Activated CD8-positive, alpha-beta memory T cell treated with anti-CD3 and anti-CD28 coated beads for 4 hours (primary cell): ENCODE measurements around the gene KLF12.

ENCODE experiments used
- DNase-seq, 2 donors: peaks; one replicate each; pipeline ENCODE4 v3.0.0-alpha.2; 2020; ENCODE audit warnings: low read depth in 2 of 2

Gene KLF12

DNA sequence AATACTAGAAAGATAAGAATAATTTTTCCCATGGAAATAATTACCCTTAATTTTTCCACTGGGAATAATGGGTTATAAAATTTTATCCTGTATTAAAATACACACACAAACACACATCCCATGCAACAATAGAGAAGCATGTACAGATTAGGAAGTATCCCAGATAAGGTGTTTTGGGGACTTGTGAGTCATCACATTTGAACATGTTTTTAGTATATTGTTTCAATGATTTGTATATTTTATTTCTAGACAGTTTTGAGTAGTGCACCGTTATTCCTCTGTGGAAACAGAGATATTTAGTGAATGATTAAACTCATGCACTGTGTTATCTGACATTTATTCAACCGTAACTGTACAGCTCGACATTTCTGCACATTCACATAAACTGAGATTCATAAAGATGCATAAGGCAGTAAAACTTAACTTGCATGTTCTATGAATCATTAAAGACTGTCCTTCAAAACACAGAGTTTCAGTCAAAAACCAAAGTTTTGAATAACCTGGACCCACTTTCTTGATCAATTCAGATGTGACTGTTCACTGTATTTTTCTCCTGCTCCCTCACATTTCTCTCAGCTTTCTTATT is 30.1 kb downstream of the KLF12 start:
- no peak for DNase-seq

DNA sequence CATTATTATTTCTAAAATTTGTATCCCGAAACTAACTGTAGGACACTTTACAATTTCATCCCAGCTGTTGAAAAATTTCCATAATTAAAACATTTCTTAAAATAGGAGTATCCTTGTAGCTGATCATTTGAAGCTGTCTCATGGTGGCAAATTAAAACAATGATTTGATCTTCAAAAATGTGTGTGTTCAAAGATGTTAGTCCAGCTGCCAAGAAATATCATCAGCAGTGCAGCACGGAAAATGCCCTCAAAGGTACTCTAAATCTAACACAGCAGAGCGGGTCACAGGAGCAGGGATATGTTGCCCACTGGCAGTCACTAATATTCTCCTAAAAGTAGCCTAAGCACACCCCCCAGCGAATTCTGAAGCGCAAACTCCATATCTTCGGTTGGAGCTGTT is 31.0 kb downstream of the KLF12 start:
- DNase-seq: no peak

DNA sequence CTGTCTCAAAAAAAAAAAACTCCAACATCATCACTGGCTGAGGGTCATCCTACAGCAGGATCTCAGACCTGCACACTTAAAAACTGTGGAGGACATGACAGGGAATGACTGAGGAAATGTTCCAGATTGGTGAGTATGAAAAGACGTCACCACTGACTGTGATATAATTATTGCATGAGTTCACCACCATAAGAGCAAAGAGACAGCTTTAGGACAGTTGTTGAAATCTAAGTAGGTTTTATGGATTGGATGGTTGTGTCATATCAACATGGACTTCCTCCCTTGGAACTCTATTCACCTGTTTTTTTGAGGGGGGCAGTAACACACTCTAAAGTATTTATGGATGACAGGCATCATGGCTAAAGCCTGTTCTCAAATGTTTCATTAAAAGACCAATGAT is 31.5 kb downstream of the KLF12 start:
- DNase-seq: no peak

DNA sequence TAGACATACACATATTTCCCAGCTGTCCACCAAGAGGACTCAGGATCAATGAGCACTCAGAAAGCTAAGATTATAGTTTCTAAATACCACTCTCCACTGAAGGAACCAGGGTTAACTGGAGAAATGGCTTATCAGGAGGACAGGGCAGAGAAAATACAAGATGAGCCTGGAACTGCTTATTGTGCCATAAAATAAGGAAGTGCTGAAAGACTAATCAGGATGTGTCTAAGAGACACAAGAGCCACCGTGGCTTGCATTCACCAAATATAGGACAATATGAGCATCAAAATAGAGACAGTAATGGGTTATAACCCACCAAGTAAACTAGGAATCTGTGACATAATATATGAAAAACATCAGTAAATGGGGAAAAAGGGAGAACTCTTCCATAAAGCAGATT is 32.8 kb downstream of the KLF12 start:
- DNase-seq: no peak

DNA sequence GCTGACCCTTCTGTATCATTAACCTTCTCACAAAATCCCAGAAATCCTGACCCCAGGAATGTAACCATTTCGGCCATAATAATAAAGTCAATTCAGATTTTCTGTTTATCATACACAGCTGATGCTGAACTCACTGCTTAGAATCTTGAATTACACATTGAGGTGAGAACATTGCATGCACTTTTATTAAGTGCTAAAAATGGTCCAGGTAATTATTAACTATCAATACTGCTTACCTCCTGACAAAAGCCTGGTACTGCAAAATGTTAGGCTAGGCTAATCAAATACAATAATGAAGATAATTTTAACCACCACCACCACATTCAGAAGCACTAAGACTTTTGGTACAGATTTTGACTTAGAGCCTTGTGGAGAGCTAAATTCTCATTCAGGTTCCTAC is 36.1 kb downstream of the KLF12 start:
- DNase-seq: no peak

DNA sequence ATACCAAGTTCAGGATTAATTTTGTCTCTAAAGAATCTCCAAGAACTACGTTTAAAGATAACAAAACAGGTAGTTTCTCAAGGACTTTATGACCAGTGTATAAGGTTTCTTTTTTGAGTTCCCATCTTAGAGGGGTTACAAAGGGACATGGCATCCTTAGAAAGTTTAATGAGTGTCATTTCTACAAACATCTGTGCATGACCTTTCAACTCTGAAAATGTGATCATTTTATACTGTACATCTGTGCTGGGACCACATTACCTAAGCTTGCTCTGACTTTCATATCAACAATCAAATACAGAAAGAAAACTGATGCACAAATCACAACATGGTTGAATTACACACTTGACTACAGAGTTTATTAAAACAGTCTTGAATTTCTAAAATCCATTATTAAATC is 37.1 kb downstream of the KLF12 start:
- DNase-seq: no peak

DNA sequence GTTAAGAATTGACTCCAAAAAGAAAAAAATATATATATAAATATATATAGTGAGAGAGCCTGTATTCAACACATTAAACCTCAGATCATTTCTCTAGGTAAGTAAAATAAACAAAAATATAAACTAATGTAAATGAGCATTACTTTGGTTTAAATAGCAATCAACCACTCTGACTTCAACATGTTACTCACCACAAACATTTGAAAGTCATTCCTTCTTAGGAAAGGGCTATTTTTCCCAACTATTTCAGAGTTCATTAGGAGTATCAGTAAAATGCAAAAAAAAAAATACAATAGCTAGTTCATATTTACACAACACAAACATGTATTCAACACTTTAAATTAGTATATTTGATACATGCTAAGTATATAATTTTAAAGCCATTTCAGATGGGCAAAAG is 40.5 kb downstream of the KLF12 start:
- no peak for DNase-seq

DNA sequence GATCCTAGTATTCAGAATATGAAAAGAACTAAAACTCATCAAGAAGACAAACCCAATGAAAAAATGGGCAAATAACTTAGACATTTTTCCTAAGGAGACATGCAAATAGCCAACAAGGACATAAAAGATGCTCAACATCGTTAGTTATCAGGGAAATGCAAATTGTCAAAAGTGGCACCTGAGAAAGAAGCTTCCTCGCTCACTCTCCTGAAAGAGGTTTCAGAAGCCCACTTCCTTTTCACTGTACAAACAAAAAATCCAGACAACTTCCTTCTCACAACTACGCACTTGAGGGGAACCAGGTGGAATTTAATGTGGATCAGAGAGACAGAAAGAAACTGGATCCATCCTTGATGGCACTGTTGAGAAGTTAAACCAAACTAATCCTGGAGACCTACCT is 41.5 kb downstream of the KLF12 start:
- no peak for DNase-seq

DNA sequence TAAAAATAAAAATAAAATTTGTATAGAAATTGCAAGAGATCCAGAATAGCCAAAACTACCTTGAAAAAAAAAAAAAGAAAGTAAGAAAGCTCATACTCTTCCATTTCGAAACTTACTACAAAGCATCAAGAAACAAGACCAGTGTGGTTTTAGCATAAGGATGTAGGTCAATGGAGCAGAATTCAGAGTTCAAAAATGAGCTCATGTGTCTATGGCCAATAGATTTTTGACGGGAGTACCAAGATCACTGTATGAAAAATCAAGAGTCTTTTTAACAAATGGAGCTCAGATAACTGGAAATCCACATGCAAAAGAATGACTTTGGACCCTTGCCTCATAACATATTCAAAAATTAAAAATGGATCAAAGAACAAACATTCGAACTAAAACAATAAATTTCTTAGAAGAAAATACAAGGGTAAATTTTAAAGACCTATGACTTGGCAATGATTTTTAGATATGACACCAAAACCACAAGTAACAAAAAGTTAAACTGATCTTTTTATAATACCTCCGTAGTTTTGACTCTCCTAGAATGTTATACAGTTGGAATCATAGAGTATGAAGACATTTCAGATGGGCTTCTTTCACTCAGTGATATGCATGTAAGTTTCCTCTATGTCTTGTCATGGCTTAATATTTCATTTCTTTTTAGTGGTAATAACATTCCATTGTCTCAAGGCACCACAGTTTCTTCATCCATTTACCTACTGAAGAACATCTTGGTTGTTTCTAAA is 43.2 kb downstream of the KLF12 start:
- DNase-seq: no peak

DNA sequence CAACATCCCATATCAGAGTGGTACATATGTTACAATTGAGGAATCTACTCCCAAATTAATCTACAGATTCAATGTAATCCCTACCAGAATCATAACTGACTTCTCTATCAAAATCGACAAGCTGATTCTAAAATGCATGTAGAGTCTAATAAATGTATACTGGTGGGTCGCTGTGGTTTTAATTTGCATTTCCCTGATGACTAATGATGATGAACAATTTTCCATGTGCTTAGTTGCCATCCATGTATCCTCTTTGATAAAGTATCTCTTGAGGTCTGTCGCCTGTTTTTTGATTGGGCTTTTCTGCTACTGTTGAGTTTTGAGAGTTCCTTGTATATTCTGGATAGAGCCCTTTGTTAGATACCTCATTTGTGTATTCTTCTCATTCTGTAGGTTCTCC is 43.8 kb downstream of the KLF12 start:
- DNase-seq: no peak

DNA sequence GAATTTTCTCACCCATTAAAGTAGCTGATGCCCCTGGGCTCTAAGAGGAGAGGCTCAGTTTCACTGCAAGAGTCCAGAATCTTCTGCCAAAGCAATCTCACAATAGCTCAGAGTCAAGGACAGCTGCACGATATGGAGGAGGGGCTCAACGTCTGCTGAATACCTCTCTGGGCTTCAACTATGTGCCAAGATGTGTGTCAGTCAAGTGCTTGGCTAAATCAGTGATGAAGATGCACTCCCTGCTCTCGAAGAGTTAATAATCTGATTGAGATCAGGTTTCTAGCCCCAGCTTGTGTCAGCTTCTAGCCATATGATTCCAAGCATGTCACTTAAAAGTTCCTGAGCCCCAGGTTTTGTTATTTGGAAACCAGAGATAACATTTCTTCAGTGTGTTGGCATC is 46.8 kb downstream of the KLF12 start:
- no peak for DNase-seq
